GM18873 (cell line): Measurements from ENCODE around the gene GPR162.

Experiments
- ATAC-seq: cut with Tn5 transposase; IDR thresholded peaks from one replicate; pipeline ENCODE4 v1.9.1; 2021; ENCODE audit warnings: mild to moderate bottlenecking, moderate library complexity, moderate number of reproducible peaks; ENCODE audit not compliant: unreplicated experiment, low FRiP score

Gene GPR162

DNA sequence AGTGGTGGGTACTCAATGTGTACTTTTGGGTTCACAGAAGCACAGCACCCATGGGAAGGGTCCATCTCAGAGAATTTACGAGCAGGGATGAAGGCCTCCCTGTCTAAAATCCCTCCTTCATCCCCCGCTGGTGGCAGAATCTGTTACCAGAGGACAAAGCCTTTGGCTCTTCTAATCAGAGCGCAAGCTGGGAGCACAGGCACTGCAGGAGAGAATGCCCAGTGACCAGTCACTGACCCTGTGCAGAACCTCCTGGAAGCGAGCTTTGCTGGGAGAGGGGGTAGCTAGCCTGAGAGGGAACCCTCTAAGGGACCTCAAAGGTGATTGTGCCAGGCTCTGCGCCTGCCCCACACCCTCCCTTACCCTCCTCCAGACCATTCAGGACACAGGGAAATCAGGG lies 1.5 kb upstream of the GPR162 start:
- ATAC-seq: no peak

DNA sequence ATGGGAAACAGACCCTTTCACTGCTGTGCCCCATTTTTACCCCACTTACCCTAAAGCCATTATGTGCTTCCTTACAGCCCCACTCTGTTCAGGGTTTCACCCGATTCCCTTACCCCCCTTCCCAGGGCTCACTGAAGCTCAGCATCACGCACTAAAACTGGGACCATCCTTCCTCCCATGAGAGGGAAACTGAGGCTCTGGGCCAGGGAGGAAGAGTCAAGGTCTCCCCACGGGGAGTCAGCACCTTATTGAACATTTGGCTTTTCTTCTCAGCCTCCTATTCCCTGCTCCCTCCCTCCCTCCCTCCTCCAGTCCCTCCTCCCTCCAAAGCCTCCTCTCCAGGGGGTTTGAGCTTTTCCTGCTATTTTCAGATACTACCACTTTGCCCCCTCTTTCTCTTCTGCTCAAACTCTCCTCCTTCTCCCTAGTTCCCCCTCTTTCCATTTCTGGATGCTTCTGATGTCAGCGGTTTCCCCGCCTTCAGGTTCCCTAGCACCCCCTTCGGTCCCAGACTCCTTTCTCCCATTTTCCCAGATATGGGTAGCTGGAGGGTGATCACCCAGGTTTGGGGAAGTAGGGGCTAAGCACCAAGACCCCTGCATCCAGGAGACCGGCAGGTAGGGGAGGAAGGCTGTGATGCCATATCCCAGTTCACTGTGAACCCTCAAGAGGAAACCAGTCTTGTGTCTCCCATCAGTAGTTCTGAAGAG lies 960 bp downstream of the GPR162 start:
- ATAC-seq: no peak

DNA sequence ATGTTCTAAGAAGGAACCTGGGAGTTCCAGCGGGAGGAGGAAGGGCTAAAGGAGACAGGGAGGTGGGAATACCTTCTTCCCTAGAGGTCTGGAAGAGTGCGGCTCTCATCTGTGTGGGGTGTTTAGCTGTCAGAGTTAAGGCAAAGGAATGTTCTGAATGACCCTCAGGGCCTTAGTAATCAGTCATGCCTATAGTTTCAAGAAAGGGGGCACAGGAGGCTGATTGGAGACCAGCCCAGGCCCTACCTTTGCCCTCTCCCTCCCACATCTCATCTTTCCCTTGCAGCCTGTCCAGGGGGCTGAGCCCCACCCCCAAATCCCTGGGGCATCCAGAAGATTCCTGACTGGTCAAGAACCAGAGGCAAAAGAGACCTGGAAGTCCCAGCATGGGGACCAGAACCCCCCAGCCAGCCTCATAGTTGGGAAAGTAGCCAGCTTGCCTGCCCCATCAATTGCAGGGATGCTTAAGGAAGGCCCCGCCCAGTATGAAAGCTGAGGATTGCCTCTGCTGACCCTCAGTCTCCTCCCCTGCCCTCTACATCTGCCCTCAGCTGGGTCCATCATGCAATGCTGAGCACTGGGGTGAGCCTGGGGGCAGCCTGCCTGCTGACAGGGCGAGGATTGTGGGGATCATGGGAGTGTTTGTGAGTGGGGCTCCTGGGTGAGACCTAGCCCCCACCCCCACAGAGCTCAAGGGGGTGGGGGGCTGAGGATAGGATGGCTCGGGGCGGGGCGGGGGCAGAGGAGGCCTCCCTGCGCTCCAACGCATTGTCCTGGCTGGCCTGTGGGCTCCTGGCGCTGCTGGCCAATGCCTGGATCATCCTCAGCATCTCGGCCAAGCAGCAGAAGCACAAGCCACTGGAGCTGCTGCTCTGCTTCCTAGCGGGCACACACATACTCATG lies 1.8 kb downstream of the GPR162 start:
- no peak for ATAC-seq

DNA sequence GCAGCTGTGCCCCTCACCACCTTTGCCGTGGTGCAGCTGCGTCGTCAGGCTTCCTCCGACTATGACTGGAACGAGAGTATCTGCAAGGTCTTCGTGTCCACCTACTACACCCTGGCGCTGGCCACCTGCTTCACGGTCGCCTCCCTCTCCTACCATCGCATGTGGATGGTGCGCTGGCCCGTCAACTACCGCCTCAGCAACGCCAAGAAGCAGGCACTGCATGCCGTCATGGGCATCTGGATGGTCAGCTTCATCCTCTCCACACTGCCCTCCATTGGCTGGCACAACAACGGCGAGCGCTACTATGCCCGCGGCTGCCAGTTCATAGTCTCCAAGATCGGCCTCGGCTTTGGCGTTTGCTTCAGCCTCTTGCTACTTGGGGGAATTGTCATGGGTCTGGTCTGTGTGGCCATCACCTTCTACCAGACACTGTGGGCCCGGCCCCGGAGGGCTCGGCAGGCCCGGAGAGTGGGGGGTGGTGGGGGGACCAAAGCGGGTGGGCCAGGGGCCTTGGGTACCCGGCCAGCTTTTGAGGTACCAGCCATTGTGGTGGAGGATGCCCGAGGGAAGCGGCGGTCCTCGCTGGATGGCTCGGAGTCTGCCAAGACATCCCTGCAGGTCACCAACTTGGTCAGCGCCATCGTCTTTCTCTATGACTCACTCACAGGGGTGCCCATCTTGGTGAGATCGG lies 2.6 kb downstream of the GPR162 start:
- ATAC-seq: no peak

DNA sequence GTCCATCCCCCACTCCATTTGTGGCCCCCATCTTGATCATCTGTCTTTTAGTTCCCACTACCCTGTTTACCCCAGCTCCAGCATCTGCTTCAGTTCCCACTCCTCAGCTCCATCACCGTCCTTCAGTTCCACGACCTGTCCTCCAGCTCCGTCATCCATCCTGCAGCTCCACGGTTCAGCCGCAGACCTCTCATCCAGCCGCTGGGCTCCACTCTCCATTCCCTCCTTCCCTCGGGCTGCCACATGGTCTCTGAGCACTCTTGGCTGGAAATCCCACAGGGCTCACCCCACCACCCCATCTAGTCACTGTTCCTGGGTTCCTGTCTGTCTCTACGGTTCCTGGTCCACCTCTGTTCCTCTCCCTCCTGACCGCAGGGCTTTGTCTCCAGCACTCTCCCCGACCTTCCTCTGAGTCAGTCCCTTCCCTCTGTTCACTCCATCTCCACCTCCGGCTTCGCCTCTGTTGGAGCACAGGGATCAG lies 3.3 kb downstream of the GPR162 start:
- ATAC-seq: no peak

DNA sequence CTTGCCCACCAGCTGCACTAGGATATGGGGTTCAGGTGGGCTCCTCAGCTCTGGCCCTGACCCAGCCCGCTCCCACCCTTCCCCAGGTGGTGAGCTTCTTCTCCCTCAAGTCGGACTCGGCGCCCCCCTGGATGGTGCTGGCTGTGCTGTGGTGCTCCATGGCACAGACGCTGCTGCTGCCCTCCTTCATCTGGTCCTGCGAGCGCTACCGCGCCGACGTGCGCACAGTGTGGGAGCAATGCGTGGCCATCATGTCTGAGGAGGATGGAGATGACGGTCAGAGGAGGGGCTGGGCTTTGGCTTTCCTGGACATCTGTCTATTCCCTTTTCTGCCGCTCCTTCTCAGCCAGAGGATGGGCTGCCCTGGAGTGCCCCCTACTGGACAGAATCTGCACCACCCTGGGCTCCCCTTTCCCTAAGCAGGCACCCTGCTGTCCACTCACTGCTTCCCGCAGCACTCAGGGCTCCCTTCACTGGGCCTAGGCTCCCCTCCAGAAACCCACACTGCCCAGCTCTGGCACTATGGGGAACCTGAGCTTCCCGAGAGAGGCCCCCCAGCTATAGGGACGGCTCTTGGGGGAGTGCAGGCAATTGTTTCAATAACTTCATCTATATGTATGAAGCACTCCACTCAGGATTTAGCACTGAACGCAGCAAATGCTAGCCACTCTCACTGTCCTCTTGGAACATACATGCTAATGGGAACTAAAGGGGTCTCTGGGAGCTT lies 3.9 kb downstream of the GPR162 start:
- ATAC-seq: no peak

DNA sequence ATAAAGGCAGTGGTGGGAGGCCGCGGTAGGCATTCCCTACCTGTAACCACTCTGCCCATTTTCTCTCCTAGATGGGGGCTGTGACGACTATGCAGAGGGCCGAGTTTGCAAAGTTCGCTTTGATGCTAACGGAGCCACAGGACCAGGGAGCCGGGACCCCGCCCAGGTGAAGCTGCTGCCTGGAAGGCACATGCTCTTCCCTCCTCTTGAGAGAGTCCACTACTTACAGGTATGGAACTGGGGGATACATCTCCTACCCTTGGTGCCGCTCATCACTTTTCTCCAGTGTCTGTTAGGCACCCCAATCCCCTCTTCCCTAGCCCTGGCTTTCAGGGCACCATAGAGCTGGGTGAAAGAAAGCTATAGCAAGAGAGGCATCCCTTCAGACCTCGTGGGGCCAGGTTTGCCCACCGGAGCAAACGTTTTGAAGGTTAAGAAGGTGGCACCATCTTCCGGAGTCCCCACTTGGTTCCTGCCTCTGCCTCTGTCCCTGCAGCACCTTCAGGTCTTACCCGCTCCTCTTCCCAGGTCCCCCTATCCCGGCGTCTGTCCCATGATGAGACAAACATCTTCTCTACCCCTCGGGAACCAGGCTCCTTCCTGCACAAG lies 4.6 kb downstream of the GPR162 start:
- ATAC-seq: no peak

DNA sequence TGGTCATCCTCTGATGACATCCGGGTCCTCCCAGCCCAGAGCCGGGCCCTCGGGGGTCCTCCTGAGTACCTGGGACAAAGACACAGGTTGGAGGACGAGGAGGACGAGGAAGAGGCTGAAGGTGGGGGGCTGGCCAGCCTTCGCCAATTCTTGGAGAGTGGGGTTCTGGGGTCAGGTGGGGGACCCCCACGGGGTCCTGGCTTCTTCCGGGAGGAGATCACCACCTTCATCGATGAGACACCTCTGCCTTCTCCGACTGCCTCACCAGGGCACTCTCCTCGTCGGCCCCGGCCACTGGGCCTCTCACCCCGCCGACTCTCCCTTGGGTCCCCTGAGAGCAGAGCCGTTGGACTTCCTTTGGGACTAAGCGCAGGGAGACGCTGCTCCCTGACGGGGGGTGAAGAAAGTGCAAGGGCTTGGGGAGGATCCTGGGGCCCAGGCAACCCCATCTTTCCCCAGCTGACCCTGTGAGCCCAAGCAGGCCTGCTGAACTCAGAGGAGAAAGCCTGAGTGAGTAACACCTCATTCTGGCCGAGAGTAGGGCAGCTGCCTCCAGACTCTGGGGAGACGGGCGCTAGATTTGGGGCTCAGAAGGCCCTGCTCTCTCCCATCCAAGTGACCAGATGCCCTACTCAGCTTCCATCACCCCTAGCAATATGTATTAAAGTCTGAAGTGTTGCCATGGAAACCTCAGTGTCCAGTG lies 5.3 kb downstream of the GPR162 start:
- ATAC-seq: no peak

DNA sequence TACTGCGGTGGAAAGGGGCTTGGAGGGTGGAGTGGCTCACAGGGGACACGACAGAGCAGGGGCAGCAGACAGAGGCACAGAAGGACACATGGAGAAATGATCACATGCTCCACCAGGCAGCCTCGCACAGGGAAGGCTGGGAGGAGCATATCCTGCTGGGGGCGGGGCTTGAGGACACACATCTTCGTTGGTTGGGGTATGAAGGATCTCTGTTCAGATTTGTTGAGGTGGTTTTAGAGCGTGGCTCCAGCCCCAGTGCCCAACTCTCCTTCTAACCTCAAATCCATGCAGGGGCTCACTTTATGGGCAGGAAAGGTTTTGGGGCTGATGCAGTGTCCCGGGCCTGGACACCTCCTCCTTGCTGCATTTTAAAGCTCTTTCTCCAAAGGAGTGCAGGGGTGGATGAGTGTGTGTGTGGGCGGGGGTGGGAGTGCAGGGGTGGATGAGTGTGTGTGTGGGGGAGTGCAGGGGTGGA lies 5.9 kb downstream of the GPR162 start:
- no peak for ATAC-seq

DNA sequence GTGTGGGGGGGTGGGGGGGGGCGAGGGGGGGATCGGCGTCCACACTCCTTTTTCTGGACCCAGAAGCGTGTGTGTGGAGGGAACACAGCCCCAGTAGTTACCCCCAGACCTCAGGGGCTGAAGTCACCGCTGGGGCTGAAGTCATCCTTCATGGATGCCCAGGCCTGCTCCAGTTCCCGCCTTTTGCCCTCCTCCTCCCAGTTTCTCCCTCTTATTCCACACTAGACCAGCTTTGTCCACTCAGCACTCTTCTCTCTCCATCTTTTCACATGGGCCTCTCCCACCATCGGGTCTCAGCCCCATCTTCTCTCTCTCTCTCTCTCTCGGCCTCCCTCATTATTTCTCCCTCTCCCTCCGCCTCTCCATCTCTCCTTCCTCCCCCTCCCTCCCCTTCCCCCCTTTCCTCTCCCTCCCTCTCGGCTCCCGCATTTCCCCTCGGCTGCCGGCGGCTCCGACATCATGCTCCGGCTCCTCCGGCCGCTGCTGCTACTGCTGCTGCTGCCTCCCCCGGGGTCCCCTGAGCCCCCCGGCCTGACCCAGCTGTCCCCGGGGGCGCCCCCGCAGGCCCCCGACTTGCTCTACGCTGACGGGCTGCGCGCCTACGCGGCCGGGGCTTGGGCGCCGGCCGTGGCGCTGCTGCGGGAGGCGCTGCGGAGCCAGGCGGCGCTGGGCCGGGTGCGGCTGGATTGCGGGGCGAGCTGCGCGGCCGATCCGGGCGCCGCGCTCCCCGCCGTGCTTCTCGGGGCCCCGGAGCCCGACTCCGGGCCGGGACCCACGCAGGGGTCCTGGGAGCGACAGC lies 6.6 kb downstream of the GPR162 start, which contains the start of gene P3H3:
Gene P3H3 (plus strand): TSS at position 426 of the 799 bp plus-strand sequence. CDS start 34 bp downstream, at position 460.
- ATAC-seq: no peak

DNA sequence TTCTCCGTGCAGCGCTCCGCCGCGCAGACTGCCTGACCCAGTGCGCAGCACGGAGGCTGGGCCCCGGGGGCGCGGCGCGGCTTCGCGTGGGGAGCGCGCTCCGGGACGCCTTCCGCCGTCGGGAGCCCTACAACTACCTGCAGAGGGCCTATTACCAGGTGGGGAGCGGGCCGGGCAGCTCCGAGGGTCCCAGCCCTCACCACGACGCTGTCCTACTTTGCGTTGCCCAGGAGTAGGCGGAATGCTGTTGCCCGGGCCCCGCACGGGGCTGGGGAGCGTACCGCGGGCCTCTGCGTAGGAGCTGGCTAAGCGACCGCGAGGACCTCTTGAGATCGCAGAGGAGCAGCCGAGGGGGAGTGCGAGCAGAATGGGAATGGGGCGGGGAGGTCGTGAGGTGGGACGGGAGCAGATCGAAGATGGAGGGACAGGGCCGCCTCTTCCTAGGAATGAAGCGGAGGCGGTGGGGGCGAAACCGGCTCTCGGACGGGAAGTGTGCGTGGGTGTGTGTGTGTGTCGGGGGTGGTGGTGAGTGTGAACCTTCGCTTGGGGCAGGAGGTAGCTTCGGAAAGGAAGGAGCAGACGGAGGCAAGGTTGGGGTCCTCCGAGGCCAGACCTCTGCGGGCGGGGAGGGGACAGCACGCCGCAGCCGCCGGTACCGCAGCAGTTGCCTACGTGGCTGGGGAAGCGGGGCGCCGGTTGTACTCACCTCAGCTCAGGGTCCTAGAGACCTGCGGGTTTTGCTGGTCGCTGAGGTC lies 7.3 kb downstream of the GPR162 start:
- no peak for ATAC-seq

DNA sequence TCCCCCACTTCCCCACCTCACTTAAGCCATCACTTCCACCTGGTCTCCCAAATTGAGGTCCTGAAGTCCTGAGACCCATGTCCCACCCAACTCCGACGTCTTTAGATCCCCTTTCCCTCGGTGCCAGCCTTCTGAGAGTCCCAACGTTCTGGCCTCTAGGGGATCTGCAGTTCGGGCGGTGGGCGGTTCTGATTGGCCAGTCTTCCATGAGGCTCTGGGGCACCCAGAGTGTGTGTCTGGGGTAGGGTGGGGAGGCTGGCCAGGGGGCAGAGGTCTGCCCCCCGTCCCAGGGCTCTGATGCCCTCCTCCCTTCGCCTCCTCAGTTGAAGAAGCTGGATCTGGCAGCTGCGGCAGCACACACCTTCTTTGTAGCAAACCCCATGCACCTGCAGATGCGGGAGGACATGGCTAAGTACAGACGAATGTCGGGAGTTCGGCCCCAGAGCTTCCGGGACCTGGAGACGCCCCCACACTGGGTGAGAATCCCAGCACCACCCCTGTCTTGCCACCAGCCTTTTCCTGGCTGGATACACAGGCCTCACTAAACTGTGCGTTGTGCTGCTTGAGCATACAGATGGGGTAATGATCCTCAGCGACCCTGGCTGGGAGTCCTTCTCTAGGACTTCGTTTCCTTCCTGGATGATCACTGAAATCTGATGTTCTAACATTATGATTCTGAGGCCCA lies 8.1 kb downstream of the GPR162 start:
- no peak for ATAC-seq

DNA sequence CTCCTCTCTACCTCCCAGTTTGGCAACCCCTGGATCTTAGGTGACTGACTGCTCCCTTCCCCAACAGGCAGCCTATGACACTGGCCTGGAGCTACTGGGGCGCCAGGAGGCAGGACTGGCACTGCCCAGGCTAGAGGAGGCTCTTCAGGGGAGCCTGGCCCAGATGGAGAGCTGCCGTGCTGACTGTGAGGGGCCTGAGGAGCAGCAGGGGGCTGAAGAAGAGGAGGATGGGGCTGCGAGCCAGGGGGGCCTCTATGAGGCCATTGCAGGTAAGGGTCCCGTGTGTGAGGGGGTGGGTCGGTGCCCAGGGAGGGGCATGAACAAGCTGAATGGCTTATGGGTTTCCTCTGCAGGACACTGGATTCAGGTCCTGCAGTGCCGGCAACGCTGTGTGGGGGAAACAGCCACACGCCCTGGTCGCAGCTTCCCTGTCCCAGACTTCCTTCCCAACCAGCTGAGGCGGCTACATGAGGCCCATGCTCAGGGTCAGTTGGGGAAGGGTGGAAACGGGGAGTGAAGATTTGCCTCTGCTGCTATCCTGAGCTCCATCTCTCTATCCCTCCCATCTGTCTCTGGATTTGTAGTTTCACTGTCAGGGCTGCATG lies 8.8 kb downstream of the GPR162 start:
- ATAC-seq: no peak

DNA sequence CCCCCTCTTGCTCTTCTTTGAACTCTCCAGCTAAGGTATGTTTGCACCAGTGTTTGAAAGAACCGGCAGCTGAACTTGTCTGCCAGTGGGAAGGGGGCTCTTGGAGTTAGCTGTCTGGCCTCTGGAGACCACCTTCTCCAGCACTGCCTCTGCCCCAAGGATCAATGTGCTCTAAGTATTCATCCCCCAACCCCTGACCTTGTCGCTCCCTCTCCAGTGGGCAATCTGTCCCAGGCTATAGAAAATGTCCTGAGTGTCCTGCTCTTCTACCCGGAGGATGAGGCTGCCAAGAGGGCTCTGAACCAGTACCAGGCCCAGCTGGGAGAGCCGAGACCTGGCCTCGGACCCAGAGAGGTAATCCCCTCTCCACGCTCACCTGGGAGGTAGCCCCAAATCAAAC lies 9.4 kb downstream of the GPR162 start:
- no peak for ATAC-seq

DNA sequence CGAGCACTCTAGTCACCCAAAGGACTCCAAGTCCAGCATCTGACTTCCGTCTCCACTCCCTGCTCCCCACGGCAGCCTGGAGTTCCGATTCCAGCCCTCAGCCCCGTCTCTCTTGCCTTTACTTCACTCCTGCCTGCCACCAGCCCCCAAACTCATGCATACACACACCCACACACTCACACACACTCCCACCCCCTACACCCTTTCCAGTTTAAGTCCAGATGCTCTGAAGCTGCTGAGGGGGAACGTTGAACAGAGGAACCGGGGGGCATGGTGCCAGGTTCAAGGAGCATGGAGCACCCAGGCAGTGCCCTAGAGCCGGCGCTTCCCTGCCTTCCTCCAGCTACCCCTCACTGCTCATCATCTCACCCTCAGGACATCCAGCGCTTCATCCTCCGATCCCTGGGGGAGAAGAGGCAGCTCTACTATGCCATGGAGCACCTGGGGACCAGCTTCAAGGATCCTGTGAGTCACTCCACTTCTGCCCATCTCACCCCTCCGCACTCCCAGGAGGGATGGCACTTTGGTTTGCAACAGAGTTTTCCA lies 9.9 kb downstream of the GPR162 start:
- ATAC-seq: no peak

DNA sequence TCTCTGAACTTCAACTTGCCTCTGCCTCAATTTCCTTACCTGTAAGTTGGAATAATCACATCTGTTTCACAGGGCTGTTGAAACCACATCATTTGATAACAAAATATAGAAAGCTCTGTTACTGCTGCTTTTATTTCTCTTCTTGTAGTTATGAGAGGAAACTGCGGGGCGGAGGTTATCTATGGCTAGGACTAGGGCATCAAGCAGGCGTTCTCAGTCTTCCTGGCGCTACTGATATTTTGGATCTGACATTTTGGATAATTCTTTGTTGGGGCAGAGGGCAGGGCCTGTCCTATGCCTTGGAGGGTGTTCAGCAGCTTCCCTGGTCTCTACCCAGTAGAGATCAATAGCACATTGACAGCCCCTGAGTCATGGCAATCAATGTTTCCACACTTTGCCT lies 10.5 kb downstream of the GPR162 start:
- ATAC-seq: no peak
